Vagina (tissue), 2 donors: ENCODE results near the gene PIEZO2. TPM values are rescaled to one million over a fixed set of nuclear protein-coding genes. Genes with fewer than 3 reads are reported as not detected.

Source experiments
- DNase-seq, 2 donors: peaks; one replicate each; pipeline ENCODE4 v3.0.0-alpha.2; 2017; ENCODE audit errors: extremely low spot score in 2 of 2
- H3K27ac ChIP-seq: fragments of 200-600 bp; sonication (generic); one replicate; pipeline ENCODE4 v1.5.1; 2019
- H3K27me3 ChIP-seq: fragments of 200-600 bp; sonication (generic); one replicate; pipeline ENCODE4 v1.5.1; 2019
- H3K36me3 ChIP-seq, 2 donors: fragments of 200-600 bp; sonication (generic); one replicate each; pipeline ENCODE4 v1.5.1; 2017 to 2019
- H3K4me1 ChIP-seq: fragments of 200-600 bp; sonication (generic); one replicate; pipeline ENCODE4 v1.5.1; 2019
- H3K4me3 ChIP-seq, 2 donors: fragments of 200-600 bp; sonication (generic); 1 replicate in 1 of 2; 2 replicates in 1 of 2; pipeline ENCODE4 v1.5.1; 2016 to 2019
- H3K9me3 ChIP-seq: fragments of 200-600 bp; sonication (generic); one replicate; pipeline ENCODE4 v1.5.1; 2019
- CTCF ChIP-seq, 3 experiments: fragments of 450-650 bp in 2 of 3; fragments of 200-600 bp in 1 of 3; sonication (generic) in 1 of 3; IDR thresholded peaks; one replicate each; pipeline ENCODE4 v1.5.1; 2017 to 2019; ENCODE audit warnings: antibody characterized with exemption in 3 of 3, mild to moderate bottlenecking in 2 of 3, moderate library complexity in 2 of 3
- POLR2A ChIP-seq, 2 donors: fragments of 450-650 bp; IDR thresholded peaks; one replicate each; pipeline ENCODE4 v1.6.1; 2017; ENCODE audit warnings: antibody characterized with exemption in 2 of 2, mild to moderate bottlenecking in 2 of 2, moderate library complexity in 2 of 2
- POLR2AphosphoS5 ChIP-seq, 2 donors: sonication (generic); formaldehyde crosslinking; IDR thresholded peaks; one replicate each; pipeline ENCODE4 v1.9.0; 2017; ENCODE audit warnings: antibody characterized with exemption in 2 of 2, mild to moderate bottlenecking in 2 of 2, low read depth in 1 of 2; ENCODE audit not compliant: insufficient read depth in 1 of 2
- intact Hi-C: fragments of 100-400 bp; cut with DNase I; formaldehyde crosslinking; loops from one replicate; pipeline ENCODE4 v1.15.1; 2023
- total RNA-seq: library from RNA; depleted of rRNA; stranded (reverse); fragments of >200 nt; gene quantifications from one replicate; pipeline ENCODE4 v1.2.3, GENCODE V29; 2016

The PIEZO2 gene
- total RNA-seq, 1 donor from 2014 or later, result 5.9 TPM

GRCh38 chr18:10688766-10689165 is 460.6 kb downstream of the PIEZO2 start:
- TF ChIP-seq CTCF (IDR thresholded peaks at IDR 0.05) (no peak), POLR2A (IDR thresholded peaks at IDR 0.05) (no peak), POLR2AphosphoS5 (IDR thresholded peaks at IDR 0.05; ENCODE audit: insufficient read depth in 1 of 2, low read depth in 1 of 2) (no peak)
- Histone ChIP-seq H3K27me3 (no peaks in the 10 kb centered on the region), H3K27ac (no peak overlapping the region), H3K9me3 (no peaks in the 10 kb centered on the region), H3K4me3 (no peak overlapping the region), H3K4me1 (no peaks in the 10 kb centered on the region), H3K36me3 (no peaks in the 10 kb centered on the region)
- DNase-seq, result no peak
- intact Hi-C loops, result no loop called here

DNA sequence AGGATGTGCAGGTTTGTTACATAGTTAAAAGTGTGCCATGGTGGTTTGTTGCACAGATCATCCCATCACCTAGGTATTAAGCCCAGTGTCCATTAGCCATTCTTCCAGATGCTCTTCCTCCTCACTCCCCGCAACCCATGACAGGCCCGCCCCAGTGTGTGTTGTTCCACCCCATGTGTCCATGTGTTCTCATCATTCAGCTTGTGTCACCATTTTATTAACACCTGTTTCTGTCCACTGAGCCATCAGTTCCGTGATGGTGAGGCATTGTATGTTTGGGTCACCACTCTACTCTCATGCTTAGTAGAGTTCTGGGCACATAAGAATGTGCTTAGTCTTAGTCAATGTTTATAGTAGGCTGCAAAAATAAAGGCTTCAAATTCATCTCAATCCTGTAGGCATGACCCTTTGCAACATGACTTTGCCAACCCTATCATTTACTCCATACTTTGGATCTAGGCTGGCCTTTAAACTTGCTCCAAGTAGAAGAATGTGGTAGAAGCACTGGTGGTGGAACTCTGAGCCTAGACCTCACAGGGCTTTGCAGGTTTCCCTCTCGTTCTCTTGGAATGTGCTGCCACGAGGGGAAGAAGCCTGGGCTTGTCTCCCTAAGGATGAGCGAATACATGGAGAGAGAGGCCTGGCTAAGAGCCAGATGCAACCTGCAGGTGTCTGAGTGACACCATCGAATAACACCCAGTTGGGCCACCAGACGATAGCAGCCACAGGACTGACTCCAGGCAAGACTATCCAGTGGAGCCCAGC is 462.0 kb downstream of the PIEZO2 start:
- TF ChIP-seq POLR2A (IDR thresholded peaks at IDR 0.05) (no peak), POLR2AphosphoS5 (IDR thresholded peaks at IDR 0.05; ENCODE audit: insufficient read depth in 1 of 2, low read depth in 1 of 2) (no peak), CTCF (IDR thresholded peaks at IDR 0.05) (no peak)
- no peak overlapping the region for H3K27ac ChIP-seq
- no peak overlapping the region for H3K4me3 ChIP-seq
- no peak for DNase-seq
- H3K27me3 ChIP-seq, result no peaks in the 10 kb centered on the region
- no peaks in the 10 kb centered on the region for H3K9me3 ChIP-seq
- no peaks in the 10 kb centered on the region for H3K4me1 ChIP-seq
- intact Hi-C loops, result no loop called here
- H3K36me3 ChIP-seq, result no peaks in the 10 kb centered on the region

DNA sequence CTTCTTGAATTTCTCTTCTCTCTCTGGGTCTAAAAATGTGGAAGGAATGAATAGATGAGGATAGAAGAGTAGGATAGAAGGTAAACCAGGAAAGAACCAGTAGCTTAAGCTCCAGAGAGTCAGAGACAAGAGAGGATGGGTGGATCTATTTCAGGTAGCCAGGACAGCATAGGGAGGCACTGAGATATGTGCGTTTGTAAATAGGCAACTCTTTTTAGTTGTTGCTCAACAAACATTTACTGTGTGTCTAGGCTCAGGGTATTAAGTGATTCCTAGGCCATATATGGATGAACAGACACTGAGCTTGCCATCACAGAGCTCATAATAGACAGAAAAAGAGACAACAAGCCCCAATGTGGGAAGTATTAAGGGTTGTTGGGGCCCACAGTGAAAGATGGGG is 463.1 kb downstream of the PIEZO2 start:
- Histone ChIP-seq H3K4me1 (no peaks in the 10 kb centered on the region), H3K27ac (no peak overlapping the region), H3K4me3 (no peak overlapping the region), H3K9me3 (no peaks in the 10 kb centered on the region), H3K36me3 (no peaks in the 10 kb centered on the region), H3K27me3 (no peaks in the 10 kb centered on the region)
- TF ChIP-seq CTCF (IDR thresholded peaks at IDR 0.05), result no peak
- no peak for TF ChIP-seq POLR2AphosphoS5 (IDR thresholded peaks at IDR 0.05; ENCODE audit: insufficient read depth in 1 of 2, low read depth in 1 of 2)
- TF ChIP-seq POLR2A (IDR thresholded peaks at IDR 0.05), result no peak
- DNase-seq, result no peak
- intact Hi-C loops, result no loop called here

DNA sequence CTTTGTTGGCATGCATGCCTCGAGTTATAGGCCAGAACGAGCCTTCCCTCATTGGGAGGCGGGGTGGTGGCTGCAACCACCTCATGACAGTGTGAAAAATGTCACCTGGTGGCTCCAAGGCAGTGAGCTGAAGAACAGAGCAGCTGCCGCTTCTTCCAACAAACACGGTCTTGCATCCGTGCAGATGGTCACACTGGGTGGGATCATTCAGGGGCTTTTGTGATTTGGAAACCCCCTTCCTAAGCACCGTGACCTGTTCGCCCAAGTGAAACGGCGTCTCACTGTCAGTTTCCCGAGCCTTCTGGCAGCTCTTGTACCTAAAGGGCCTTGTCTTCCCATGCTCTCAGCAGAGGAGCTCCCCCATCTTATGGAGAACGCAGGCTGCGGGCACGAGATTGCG is 463.9 kb downstream of the PIEZO2 start:
- Histone ChIP-seq H3K27ac (no peak overlapping the region), H3K36me3 (no peaks in the 10 kb centered on the region), H3K4me3 (no peak overlapping the region), H3K4me1 (no peaks in the 10 kb centered on the region), H3K9me3 (no peaks in the 10 kb centered on the region), H3K27me3 (no peaks in the 10 kb centered on the region)
- intact Hi-C loops, result no loop called here
- DNase-seq, result no peak
- TF ChIP-seq POLR2A (IDR thresholded peaks at IDR 0.05), result no peak
- no peak for TF ChIP-seq CTCF (IDR thresholded peaks at IDR 0.05)
- no peak for TF ChIP-seq POLR2AphosphoS5 (IDR thresholded peaks at IDR 0.05; ENCODE audit: insufficient read depth in 1 of 2, low read depth in 1 of 2)

- TF ChIP-seq POLR2A (IDR thresholded peaks at IDR 0.05), result no peak
- TF ChIP-seq POLR2AphosphoS5 (IDR thresholded peaks at IDR 0.05; ENCODE audit: insufficient read depth in 1 of 2, low read depth in 1 of 2), result no peak
- no peak for TF ChIP-seq CTCF (IDR thresholded peaks at IDR 0.05)
- Histone ChIP-seq H3K27ac (no peak overlapping the region), H3K4me1 (no peaks in the 10 kb centered on the region), H3K27me3 (no peaks in the 10 kb centered on the region), H3K36me3 (no peaks in the 10 kb centered on the region), H3K9me3 (no peaks in the 10 kb centered on the region), H3K4me3 (no peak overlapping the region)
- intact Hi-C loops, result no loop called here
- no peak for DNase-seq
Measured at GRCh38 chr18:10682368-10682714, 467.0 kb downstream of the PIEZO2 start.
